Measurements from ENCODE around the gene SHISA7.

SHISA7 gene

GRCh38 chr19:55387736-55388497 lies 55.2 kb downstream of the SHISA7 start:
- no peak for DNase-seq (ENCODE audit: low spot score)

- no peak for DNase-seq (ENCODE audit: low spot score)
Observed at GRCh38 chr19:55386493-55386971, 56.6 kb downstream of the SHISA7 start.

DNA sequence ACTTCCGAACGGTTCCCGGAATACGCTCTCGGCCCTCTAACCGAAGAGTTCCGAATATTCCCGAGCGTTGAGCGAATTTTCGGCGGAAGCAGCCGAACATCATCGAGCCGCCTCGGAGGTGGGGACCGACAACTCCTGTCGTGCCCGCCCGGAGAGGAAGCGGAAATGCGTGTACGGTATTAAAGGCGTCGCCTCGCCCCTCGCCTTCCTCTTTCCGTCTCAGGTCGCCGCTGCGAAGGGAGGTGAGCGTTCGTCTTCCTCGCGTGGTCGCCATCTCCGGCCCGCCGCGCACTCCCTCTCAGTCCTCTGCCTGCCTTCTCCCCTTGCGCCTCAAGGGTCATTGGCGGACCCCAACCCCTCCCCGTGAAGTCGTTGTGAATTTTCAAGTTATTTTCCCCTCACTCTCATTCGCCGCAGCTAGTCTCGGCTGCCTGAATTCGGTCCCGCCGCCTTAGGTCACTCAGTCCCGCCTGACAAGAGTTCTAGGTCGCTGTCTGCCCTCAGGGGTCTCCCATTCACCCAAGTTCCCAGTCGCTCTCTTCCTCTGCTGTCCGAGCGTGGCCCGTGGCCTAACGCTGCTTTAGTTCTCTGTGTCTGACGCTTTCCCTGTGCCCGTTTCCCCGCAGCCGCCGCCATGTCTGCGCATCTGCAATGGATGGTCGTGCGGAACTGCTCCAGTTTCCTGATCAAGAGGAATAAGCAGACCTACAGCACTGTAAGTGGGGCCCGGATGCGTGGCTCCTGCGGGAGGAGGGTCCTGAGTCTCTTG lies 57.2 kb downstream of the SHISA7 start, which contains the start of gene RPL28:
Gene RPL28 (plus strand): TSS at position 209 of the 769 bp plus-strand sequence. CDS start 426 bp downstream, at position 635.
- DNase-seq (ENCODE audit: low spot score) = peak; percentile 96

DNA sequence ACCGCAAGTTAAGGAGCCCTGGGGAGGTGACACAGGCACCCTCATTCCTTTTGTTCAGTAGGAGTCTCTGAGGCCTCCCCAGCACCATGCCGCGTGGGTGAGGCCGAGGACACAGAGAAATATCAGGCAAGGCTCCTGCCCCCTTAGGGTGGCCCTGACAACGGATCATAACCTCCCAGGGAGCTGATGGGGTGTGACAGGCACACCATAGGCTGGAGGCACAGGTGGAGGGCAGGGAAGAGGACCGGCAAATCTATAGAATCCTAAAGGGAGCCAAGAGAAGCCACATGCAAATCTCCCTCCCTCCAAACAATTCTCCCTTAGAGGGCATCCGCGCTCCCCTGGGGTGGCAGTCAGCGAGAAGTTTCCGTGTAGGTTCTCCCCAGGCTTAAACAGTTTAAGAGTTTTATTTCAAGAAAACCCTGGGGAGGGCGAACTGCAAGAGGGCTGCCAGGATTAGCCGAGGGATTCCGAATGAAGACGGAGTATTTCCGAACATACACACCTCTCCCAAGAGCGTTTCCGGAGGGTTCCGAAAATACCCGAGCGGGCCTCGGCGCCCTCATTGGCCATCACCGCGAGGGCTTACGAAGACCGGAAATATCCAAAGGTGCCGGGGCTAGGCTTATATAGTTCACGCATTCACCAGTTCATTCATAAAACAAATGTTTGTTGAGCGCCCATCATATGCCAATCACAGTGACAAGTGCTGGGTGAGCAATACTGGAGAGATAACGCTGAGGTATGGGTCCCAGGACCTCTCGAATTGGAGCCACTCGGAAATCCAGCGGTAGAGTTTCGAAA lies 58.0 kb downstream of the SHISA7 start:
- peak; percentile 90 for DNase-seq (ENCODE audit: low spot score)

DNA sequence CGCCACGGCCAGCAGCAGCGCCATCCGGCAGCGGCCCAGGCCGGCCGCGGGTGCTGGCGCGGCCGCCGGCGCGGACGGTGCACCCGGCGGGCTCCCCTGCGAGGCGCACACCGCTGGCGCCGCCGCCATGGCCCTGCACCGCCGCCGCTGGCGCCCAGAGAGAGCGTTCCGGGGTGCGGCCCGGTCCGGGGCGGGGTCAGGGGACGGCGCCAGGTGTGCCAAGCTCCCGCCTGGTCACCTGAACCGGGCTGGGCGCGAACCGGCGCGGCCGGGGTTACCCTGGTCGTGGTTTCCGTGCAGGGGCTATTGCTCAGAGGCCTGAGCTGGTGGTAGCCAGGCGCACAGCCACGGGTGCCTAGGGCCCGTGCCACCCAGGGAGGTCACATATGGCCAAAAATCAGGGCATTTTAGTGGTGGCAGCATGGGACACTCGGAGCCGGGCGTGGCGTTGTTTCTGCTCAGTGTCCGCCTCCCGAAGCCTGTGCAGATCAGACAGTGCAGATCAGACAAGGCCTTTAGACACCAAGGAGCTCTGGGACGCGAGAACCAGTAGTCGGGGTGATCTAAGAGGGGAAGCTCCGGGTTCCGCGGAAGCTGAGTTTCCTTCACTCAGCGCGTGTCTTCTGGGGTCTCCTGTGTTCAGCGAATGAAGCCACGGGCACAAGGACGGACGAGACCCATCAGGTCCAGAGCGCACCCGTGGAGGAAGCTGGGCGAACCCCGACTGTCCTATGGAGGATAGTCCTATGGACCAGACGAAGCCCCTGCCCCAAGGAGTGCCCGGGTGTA lies 58.8 kb downstream of the SHISA7 start, which contains the start of gene TMEM238:
Gene TMEM238 (minus strand): TSS at position 162 of the 789 bp plus-strand sequence. CDS start 33 bp downstream, at position 129.
- DNase-seq (ENCODE audit: low spot score) = peak; percentile 26

GRCh38 chr19:55383279-55384130 lies 59.6 kb downstream of the SHISA7 start:
- no peak for DNase-seq (ENCODE audit: low spot score)

DNA sequence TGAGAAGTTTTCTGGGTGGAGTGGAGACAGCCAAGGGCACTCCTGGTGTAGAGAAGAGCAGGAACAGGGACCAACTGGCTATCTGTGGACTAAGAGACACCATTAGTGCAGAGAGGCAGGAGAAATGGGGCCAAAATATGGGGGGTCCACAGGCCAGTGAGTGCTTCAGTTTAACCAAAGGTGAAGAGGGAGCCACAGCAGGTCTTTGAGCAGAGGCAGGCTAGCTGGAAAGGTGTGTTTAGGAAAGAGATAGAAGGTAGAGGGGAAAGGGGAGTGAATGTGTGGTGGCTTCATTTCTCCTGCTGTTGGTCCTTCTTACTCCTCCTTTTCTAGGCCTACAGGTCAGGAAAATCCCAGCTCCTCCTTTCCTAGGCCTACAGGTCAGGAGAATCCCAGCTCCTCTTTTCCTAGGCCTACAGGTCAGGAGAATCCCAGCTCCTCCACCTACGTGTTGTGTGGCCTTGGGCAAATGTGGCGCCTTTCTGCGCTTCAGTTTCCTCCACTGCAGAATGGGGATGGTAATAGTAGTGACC lies 60.5 kb downstream of the SHISA7 start:
- DNase-seq (ENCODE audit: low spot score) = no peak

GRCh38 chr19:55382013-55382412 lies 61.1 kb downstream of the SHISA7 start:
- DNase-seq (ENCODE audit: low spot score) = no peak

DNA sequence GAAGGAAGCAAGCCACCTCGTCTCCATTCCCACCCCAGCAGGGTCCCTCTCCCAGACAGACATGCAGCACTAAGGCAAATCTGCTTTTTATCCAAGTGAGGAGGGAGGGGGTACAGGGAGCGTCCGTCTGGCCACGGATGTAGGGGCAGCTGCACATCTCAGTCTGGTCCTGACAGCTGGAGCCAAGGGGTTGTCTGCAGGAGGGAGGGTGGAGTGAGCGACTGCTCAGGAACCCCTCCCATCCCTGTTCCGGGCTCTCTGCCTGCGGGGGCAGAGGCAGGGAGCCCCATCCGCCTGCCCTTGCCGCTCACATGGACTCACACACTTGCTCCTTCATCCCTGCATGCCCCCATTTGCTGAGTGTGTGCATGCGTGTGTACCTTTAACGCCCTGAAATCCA lies 63.9 kb downstream of the SHISA7 start:
- DNase-seq (ENCODE audit: low spot score) = no peak

All from hematopoietic multipotent progenitor cell treated with erythropoietin and hydrocortisone succinate and interleukin-3 and kit ligand, for 17 days (in vitro differentiated cells).